Eye (tissue), 1 donor: Measurements from ENCODE around the gene FADS6.

ENCODE experiments used
- DNase-seq: peaks from one replicate; pipeline ENCODE4 v3.0.0-alpha.2; 2015

Gene FADS6

GRCh38 chr17:74851612-74852236 lies 41.7 kb downstream of the FADS6 start:
- no peak for DNase-seq

GRCh38 chr17:74850914-74851313 lies 42.5 kb downstream of the FADS6 start:
- no peak for DNase-seq

- DNase-seq, result no peak
Measured at GRCh38 chr17:74850310-74850709, 43.1 kb downstream of the FADS6 start.

GRCh38 chr17:74848656-74849399 lies 44.6 kb downstream of the FADS6 start:
- no peak for DNase-seq

GRCh38 chr17:74846621-74847020 lies 46.8 kb downstream of the FADS6 start:
- no peak for DNase-seq

- no peak for DNase-seq
Measured at GRCh38 chr17:74843352-74843627, 50.1 kb downstream of the FADS6 start.

GRCh38 chr17:74842599-74843351 lies 50.7 kb downstream of the FADS6 start:
- peak; percentile 85 for DNase-seq

GRCh38 chr17:74842146-74842598 lies 51.3 kb downstream of the FADS6 start:
- DNase-seq, result no peak

GRCh38 chr17:74840989-74841666 lies 52.3 kb downstream of the FADS6 start:
- peak; percentile 84 for DNase-seq

- no peak for DNase-seq
Measured at GRCh38 chr17:74839990-74840852, 53.2 kb downstream of the FADS6 start.

- no peak for DNase-seq
Measured at GRCh38 chr17:74838274-74838673, 55.2 kb downstream of the FADS6 start.

GRCh38 chr17:74836691-74837467 lies 56.6 kb downstream of the FADS6 start:
- DNase-seq, result no peak

- DNase-seq, result no peak
Measured at GRCh38 chr17:74836191-74836590, 57.2 kb downstream of the FADS6 start.

- DNase-seq, result peak; percentile 89
Measured at GRCh38 chr17:74833501-74834377, 59.7 kb downstream of the FADS6 start.

GRCh38 chr17:74832421-74832820 lies 61.0 kb downstream of the FADS6 start:
- no peak for DNase-seq

GRCh38 chr17:74831444-74832146 lies 61.8 kb downstream of the FADS6 start:
- DNase-seq, result peak; percentile 59

- no peak for DNase-seq
Measured at GRCh38 chr17:74830861-74831260, 62.6 kb downstream of the FADS6 start.

GRCh38 chr17:74827800-74828199 lies 65.6 kb downstream of the FADS6 start:
- DNase-seq, result no peak
